Kidney (tissue), 14 donors: ENCODE results near the gene ARRDC4. TPM values are rescaled to one million over a fixed set of nuclear protein-coding genes. Genes with fewer than 3 reads are reported as not detected.

Source experiments
- DNase-seq, 5 donors: peaks; one replicate each; pipeline ENCODE4 v3.0.0-alpha.2; 2013 to 2020
- FAIRE-seq: peaks from 2 replicates; lab custom pipeline; 2012; peaks lifted over from hg19 to GRCh38; lab: Jason Lieb, UNC
- H3K27ac ChIP-seq, 2 donors: one replicate each; pipeline ENCODE4 v1.7.0; 2013; ENCODE audit warnings: low read depth in 2 of 2, low read length in 2 of 2, inconsistent platforms in 1 of 2
- H3K27me3 ChIP-seq: one replicate; pipeline ENCODE4 v1.7.1; 2013; ENCODE audit warnings: low read length, inconsistent platforms; ENCODE audit not compliant: control insufficient read depth, insufficient read depth
- H3K36me3 ChIP-seq, 3 donors: one replicate each; pipeline versions ENCODE4 v1.7.0 to v1.7.1; 2013; ENCODE audit warnings: low read length in 3 of 3, control low read depth in 1 of 3, inconsistent platforms in 1 of 3; ENCODE audit not compliant: insufficient read depth in 3 of 3, control insufficient read depth in 2 of 3
- H3K4me1 ChIP-seq, 3 donors: one replicate each; pipeline versions ENCODE4 v1.7.0 to v1.7.1; 2013; ENCODE audit warnings: low read length in 3 of 3, inconsistent platforms in 1 of 3, low read depth in 1 of 3; ENCODE audit not compliant: control insufficient read depth in 2 of 3, insufficient read depth in 2 of 3
- H3K4me3 ChIP-seq, 3 donors: one replicate each; pipeline versions ENCODE4 v1.7.0 to v1.8.1; 2013; ENCODE audit warnings: low read length in 3 of 3, control low read depth in 1 of 3, inconsistent platforms in 1 of 3
- H3K9ac ChIP-seq, 3 donors: one replicate each; pipeline versions ENCODE4 v1.7.0 to v1.7.1; 2013; ENCODE audit warnings: low read length in 3 of 3, control low read depth in 1 of 3, inconsistent platforms in 1 of 3
- H3K9me3 ChIP-seq, 3 donors: one replicate each; pipeline versions ENCODE4 v1.7.0 to v1.7.1; 2013; ENCODE audit warnings: low read length in 3 of 3, control low read depth in 1 of 3, inconsistent platforms in 1 of 3; ENCODE audit not compliant: control insufficient read depth in 2 of 3, insufficient read depth in 1 of 3
- intact Hi-C: fragments of 100-400 bp; cut with DNase I; formaldehyde crosslinking; loops from one replicate; pipeline ENCODE4 v1.11.1; 2022
- polyA plus RNA-seq: library from polyadenylated mRNA; stranded (reverse); fragments of 350-450 nt; fragmentation: Illumina TruSeq; extraction: RNeasy Lipid Tissue Mini Kit (QIAGEN cat#74804); gene quantifications from one replicate; pipeline ENCODE4 v1.2.3, GENCODE V29; 2014; ENCODE audit warnings: low read depth, low replicate concordance; ENCODE audit not compliant: insufficient read depth
- total RNA-seq: library from RNA; stranded (reverse); fragmentation: NEBNext Ultra II Directional; extraction: Animal tissue kit (Norgen Biotek cat#: 25700); gene quantifications from one replicate; pipeline ENCODE4 v1.2.1, GENCODE V29; 2021
- TF ChIP-seq, protein P1 (sequence below): IDR thresholded peaks from 3 replicates; pipeline ENCODE4 v1.5.1; 2012; ENCODE audit warnings: mild to moderate bottlenecking, moderate library complexity, borderline replicate concordance; ENCODE audit not compliant: insufficient read depth; ENCODE audit errors: extremely low read depth
- donor health status: control.
- donor health status: control.
- donor health status: control.
- donor health status: control.
- donor health status: control.
- donor health status: DM: yes; HTN: yes; CAD: no.
- donor health status: Normal renal cell carcinoma (clear cell type).

Gene ARRDC4
- total and polyA plus RNA-seq, 2 donors from 2014 or later: 20.9 to 48.7 TPM

GRCh38 chr15:97953254-97953653 is 7.2 kb upstream of the ARRDC4 start:
- intact Hi-C loops: no loop called here
- H3K36me3 ChIP-seq: no peaks in the 10 kb centered on the region
- no peak for DNase-seq
- H3K9ac ChIP-seq: no peak overlapping the region
- H3K27ac ChIP-seq: no peak overlapping the region
- no peak overlapping the region for H3K4me3 ChIP-seq
- no peak for FAIRE-seq
- H3K27me3 ChIP-seq: no peaks in the 10 kb centered on the region
- no peaks in the 10 kb centered on the region for H3K4me1 ChIP-seq
- TF ChIP-seq, protein P1, sequence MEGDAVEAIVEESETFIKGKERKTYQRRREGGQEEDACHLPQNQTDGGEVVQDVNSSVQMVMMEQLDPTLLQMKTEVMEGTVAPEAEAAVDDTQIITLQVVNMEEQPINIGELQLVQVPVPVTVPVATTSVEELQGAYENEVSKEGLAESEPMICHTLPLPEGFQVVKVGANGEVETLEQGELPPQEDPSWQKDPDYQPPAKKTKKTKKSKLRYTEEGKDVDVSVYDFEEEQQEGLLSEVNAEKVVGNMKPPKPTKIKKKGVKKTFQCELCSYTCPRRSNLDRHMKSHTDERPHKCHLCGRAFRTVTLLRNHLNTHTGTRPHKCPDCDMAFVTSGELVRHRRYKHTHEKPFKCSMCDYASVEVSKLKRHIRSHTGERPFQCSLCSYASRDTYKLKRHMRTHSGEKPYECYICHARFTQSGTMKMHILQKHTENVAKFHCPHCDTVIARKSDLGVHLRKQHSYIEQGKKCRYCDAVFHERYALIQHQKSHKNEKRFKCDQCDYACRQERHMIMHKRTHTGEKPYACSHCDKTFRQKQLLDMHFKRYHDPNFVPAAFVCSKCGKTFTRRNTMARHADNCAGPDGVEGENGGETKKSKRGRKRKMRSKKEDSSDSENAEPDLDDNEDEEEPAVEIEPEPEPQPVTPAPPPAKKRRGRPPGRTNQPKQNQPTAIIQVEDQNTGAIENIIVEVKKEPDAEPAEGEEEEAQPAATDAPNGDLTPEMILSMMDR: no peak
- no peaks in the 10 kb centered on the region for H3K9me3 ChIP-seq

DNA sequence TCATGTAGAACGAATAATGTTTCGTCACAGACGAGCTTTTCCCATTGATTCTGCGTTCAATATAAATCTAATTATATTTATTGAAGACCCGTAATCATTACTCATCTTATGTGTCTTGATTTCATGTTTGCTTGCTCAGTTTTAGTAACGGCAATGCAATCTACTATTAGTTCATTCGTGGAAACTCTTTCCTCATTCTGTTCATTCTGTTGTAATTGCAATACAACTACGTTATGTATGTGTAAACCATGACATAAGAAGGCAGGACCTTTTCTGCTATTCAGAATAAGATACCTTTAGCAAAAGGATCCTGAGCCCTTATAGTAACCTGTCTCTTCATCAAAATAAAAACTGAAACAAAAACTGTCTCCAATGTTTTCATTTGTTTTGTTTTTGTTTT is 6.8 kb upstream of the ARRDC4 start:
- Histone ChIP-seq H3K4me1 (no peaks in the 10 kb centered on the region), H3K4me3 (no peak overlapping the region), H3K9ac (no peak overlapping the region), H3K27ac (no peak overlapping the region), H3K9me3 (no peaks in the 10 kb centered on the region), H3K36me3 (no peaks in the 10 kb centered on the region), H3K27me3 (no peaks in the 10 kb centered on the region)
- intact Hi-C loops: no loop called here
- no peak for FAIRE-seq
- TF ChIP-seq, protein P1: no peak
- DNase-seq: no peak

DNA sequence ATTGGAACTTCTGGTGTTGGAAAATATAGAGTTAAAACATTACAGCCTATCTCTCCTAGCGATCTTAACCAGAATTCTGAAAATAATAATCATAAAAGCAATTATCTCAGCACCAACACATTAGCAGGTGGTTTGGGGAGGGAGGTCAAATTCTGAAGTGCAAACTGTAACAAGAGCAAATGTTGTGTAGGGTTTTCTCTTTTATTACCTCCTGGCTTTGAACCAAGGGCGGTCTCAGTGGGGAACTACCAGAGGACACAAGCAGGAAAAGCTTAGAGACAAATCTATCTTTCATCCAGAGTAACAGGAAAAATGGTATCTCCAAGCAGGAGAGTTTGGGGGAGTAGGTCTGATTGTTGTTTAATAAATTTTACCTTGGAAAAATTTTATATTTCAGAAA is 5.5 kb upstream of the ARRDC4 start:
- Histone ChIP-seq H3K36me3 (no peaks in the 10 kb centered on the region), H3K9ac (no peak overlapping the region), H3K4me3 (no peak overlapping the region), H3K9me3 (no peaks in the 10 kb centered on the region), H3K4me1 (peaks cover 0 to 3% (median 0%) of the 10 kb centered on the region in 3 donors), H3K27me3 (no peaks in the 10 kb centered on the region), H3K27ac (no peak overlapping the region)
- intact Hi-C loops: no loop called here
- TF ChIP-seq, protein P1: no peak
- DNase-seq (no peak), FAIRE-seq (no peak)

DNA sequence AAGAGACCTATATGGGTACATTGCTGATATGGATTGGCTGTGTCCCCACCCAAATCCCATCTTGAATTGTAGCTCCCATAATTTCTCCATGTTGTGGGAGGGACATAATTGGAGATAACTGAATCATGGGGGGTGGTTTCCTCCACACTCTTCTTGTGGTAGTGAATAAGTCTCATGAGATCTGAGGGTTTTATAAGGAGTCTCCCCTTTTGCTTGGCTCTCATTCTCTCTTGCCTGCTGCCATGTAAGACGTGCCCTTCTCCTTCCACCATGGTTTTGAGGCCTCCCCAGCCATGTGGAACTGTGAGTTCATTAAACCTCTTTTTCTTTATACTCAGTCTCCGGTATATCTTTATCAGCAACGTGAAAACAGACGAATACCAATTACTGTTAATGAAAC is 5.0 kb upstream of the ARRDC4 start:
- H3K9ac ChIP-seq: no peak overlapping the region
- no peaks in the 10 kb centered on the region for H3K9me3 ChIP-seq
- no peak overlapping the region for H3K4me3 ChIP-seq
- DNase-seq (no peak), FAIRE-seq (no peak)
- TF ChIP-seq, protein P1: no peak
- no peaks in the 10 kb centered on the region for H3K27me3 ChIP-seq
- no peaks in the 10 kb centered on the region for H3K36me3 ChIP-seq
- peaks cover 0 to 3% (median 0%) of the 10 kb centered on the region in 3 donors for H3K4me1 ChIP-seq
- H3K27ac ChIP-seq: no peak overlapping the region
- intact Hi-C loops: no loop called here
